Retinal pigment epithelial cell (primary cell): ENCODE measurements around the gene IL1RAPL1.
A peak's percentile ranks its signal among the peaks of the same experiment; 100 is the strongest.

ENCODE experiments used
- DNase-seq: peaks from one replicate; pipeline ENCODE4 v3.0.0-alpha.2; 2010; ENCODE audit warnings: low read depth
- H3K4me3 ChIP-seq: 2 replicates; pipeline ENCODE4 v1.5.1; 2011; ENCODE audit warnings: mild to moderate bottlenecking, low read length, control low read depth, moderate library complexity
- TF ChIP-seq, protein P1 (sequence below): conservative IDR thresholded peaks from 2 replicates; pipeline ENCODE4 v1.5.1; 2011; ENCODE audit warnings: low read depth, low read length, control low read depth, inconsistent platforms

Gene IL1RAPL1

DNA sequence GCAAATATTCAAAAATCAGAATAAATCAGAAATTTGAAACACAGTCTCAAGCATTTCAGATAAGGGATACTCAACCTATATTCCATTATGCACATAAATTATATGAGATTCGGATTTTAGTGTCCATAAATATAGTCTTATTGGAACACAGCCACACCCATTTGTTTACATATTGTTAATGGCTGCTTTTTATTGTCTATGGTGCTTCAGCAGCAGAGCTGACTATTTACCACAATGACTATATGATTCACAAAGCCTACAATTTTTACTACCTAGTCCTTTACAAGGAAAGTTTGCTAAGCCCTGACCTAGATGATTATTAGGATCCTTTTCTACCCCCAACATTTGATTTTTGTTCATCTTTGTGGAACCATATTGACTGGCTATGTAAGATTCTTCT is 63.9 kb downstream of the IL1RAPL1 start:
- TF ChIP-seq, protein P1, sequence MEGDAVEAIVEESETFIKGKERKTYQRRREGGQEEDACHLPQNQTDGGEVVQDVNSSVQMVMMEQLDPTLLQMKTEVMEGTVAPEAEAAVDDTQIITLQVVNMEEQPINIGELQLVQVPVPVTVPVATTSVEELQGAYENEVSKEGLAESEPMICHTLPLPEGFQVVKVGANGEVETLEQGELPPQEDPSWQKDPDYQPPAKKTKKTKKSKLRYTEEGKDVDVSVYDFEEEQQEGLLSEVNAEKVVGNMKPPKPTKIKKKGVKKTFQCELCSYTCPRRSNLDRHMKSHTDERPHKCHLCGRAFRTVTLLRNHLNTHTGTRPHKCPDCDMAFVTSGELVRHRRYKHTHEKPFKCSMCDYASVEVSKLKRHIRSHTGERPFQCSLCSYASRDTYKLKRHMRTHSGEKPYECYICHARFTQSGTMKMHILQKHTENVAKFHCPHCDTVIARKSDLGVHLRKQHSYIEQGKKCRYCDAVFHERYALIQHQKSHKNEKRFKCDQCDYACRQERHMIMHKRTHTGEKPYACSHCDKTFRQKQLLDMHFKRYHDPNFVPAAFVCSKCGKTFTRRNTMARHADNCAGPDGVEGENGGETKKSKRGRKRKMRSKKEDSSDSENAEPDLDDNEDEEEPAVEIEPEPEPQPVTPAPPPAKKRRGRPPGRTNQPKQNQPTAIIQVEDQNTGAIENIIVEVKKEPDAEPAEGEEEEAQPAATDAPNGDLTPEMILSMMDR: no peak
- DNase-seq: no peak
- no peak overlapping the region for H3K4me3 ChIP-seq

DNA sequence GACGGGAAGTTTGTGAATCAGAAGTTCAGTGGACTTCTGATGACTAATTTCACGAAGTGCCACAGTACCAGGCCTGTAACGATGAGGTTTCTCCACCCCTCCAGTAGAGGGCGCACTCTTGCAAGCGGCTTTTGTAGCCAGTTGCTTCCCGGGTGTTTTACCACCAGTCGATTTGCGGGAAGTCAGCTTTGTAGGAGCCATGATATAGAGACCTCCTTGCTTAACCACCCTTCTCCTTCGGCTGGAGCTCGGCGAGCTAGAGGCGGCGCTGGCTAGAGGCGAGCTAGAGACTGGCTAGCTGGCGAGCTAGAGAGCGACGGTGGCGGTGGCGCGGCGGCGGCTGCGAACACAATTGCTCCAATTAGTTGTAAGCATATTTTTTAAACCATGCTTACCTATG is 72.0 kb downstream of the IL1RAPL1 start:
- no peak for DNase-seq
- no peak overlapping the region for H3K4me3 ChIP-seq
- TF ChIP-seq, protein P1: peak; percentile 33

DNA sequence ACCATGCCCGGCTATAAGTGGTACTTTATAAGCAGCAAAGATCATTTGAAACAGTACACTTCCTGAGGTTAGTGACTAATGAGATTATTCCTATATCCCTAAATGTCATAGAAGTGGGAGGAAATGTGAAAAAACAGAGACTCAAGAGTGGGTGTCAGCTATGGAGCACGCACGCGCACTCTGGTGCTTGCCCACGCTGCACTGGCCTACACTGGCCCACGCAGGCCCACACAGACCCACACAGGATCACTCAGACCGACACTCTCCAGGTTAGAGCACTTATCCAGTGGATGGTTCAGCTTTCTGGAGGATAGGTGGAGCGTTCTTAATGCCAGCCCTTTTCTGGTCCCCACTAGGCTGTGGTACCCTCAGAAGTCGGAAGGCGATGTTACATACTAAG is 78.5 kb downstream of the IL1RAPL1 start:
- H3K4me3 ChIP-seq: no peak overlapping the region
- TF ChIP-seq, protein P1: no peak
- DNase-seq: no peak

DNA sequence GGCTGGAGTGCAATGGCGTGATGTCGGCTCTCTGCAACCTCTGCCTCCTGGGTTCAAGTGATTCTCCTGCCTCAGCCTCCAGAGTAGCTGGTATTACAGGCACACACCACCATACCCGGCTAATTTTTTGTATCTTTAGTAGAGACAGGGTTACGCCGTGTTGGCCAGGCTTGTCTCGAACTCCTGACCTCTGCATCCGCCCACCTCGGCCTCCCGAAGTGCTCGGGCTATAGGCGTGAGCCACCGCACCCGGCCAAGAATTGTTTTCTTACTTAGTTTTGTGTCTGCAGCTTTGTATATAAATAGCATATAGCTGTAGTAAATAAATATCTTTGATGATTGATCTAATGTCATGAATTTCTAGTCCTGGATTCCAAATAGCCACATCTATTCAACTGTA is 81.1 kb downstream of the IL1RAPL1 start:
- no peak for DNase-seq
- H3K4me3 ChIP-seq: no peak overlapping the region
- TF ChIP-seq, protein P1: no peak

DNA sequence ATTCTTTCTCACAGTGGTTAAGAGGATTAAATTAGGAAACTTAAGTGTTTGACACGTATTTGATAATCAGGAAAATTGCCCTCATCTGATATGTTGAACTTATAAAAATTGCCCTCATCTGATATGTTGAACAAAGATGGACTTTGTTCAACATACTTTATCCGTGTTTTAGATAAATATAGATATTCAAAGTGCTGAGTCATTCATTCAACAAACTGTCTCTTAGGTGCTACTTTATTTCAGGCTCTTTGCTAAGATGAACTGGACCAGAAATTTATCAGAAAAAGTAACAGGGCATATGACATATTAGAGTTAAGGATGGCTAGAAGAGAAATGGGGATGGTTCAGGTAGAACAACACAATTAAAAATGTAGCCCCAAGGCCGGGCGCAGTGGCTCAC is 81.7 kb downstream of the IL1RAPL1 start:
- no peak for DNase-seq
- H3K4me3 ChIP-seq: no peak overlapping the region
- TF ChIP-seq, protein P1: no peak

- TF ChIP-seq, protein P1: no peak
- no peak for DNase-seq
- no peak overlapping the region for H3K4me3 ChIP-seq
These were observed 82.8 kb downstream of the IL1RAPL1 start for GRCh38 chrX:28670074-28670473.

- DNase-seq: no peak
- no peak overlapping the region for H3K4me3 ChIP-seq
- TF ChIP-seq, protein P1: no peak
These were observed 87.9 kb downstream of the IL1RAPL1 start for GRCh38 chrX:28675173-28675572.
